Erythroblast (primary cell): ENCODE results near the gene KRTAP9-4.
"Not testable (repeated sequence)": the region's sequence is repeated elsewhere in the genome, so short reads cannot be mapped to it uniquely, and the experiment has no call there.

Source experiments
- DNase-seq, 2 experiments: peaks; one replicate each; lab custom pipeline; 2025; lab: John Stamatoyannopoulos, UW
- GATA1 ChIP-seq: IDR thresholded peaks from 2 replicates; pipeline ENCODE4 v1.6.1; 2011; ENCODE audit warnings: low read depth, mild to moderate bottlenecking, control low read depth, low read length, moderate library complexity
- POLR2A ChIP-seq: IDR thresholded peaks from 2 replicates; pipeline ENCODE4 v1.6.1; 2011; ENCODE audit warnings: mild to moderate bottlenecking, low read length

Gene KRTAP9-4

DNA sequence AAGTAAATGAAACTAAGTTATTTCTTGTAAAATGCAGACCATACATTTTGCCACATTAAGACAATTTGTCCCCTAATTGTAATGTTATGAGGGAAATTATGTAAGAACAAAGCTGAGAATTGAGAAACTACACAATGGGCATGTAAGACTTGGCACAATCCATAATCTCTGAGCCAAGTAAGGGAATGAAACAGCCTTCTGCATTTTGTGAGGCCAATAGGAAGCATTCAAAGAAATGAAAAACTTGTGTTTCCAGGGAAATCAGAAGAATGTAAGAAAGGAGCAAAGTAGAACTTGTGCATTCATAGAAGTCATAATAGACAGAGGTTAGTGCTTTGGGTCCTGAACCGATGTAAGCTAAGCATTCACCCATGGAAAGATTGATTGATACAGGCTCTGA is 1.8 kb downstream of the KRTAP9-4 start:
- no peak for TF ChIP-seq GATA1
- no peak for TF ChIP-seq POLR2A
- DNase-seq, result no peak

DNA sequence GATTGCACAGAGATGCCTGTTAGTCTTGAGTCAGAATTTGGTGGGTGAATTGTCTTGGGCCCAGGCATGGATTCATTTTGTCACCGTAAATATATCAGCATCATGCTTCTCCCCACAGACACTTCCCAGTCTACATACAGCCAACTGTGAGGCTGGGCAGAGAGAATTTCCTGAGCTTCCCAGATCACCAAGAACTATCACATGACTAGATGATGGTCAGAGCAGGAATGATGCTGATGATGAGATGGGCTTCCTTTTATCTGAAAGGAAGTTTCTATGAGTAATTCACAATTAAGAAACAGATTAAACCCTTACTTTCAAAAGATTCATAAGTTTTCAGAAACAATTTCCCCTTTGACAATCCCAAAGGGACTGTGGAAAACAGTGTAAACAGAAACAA is 5.4 kb downstream of the KRTAP9-4 start:
- TF ChIP-seq POLR2A (no peak), GATA1 (no peak)
- DNase-seq, result no peak

DNA sequence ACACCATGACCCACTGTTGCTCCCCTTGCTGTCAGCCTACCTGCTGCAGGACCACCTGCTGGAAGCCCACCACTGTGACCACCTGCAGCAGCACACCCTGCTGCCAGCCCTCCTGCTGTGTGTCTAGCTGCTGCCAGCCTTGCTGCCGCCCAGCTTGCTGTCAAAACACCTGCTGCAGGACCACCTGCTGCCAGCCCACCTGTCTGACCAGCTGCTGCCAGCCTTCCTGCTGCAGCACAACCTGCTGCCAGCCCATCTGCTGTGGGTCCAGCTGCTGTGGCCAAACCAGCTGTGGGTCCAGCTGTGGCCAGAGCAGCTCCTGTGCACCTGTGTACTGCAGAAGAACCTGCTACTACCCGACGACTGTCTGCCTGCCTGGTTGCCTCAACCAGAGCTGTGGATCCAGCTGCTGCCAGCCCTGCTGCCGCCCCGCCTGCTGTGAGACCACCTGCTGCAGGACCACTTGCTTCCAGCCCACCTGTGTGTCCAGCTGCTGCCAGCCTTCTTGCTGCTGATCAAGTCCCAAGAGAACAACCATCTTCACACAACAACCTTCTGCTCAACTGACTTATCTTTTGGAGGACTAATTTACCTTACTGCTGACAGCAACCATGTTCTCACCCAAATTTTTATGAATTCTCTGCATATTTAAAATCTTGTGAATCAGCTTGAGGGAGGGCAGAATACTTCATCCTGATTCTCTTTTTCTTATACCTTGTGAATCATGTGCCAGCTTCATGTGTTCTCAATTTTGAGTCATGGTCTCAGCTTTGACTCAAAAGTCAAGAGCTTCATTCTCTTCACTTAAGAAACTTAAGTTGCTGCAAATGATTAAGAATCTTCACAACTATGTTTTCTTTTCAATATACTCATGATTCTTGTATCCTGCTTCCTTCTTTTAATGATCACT is 6.1 kb downstream of the KRTAP9-4 start, which contains the start of gene KRTAP9-9:
Gene KRTAP9-9, plus strand, starts transcription at position 4 of the 910 bp plus-strand sequence.
- not testable (repeated sequence) for DNase-seq

DNA sequence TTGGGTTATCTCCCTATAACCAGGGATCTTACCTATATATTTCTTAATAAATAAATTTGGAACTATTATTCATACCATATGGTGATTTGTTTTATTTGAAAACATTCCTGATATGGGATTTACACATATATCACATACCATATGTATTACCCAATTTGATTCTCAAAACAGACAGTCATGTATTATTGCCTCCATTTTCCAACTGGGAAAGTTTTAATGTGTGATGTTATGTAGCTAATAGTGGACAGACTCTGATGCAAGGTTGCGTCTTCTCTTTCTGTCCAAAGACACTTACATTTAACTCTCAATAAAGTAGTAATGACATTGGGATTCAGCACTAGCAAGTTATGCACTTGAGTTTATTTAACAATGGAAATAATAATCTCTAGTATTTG is 6.8 kb downstream of the KRTAP9-4 start:
- TF ChIP-seq GATA1 (no peak), POLR2A (no peak)
- no peak for DNase-seq

DNA sequence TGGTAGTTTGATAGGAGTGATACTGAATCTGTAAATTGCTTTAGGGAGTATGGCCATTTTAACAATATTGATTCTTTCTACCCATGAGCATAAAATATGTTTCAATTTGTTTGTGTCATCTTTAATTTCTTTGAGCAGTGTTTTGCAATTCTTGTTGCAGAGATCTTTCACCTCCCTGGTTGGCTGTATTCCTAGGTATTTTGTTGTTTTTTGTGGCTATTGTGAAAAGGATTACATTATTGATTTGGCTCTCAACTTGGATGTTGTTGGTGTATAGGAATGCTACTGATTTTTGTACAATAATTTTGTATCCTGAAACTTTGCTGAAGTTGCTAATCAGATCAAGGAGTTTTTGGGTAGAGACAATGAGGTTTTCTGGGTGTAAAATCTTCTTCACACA is 8.9 kb downstream of the KRTAP9-4 start:
- TF ChIP-seq POLR2A, result no peak
- no peak for TF ChIP-seq GATA1
- no peak for DNase-seq

DNA sequence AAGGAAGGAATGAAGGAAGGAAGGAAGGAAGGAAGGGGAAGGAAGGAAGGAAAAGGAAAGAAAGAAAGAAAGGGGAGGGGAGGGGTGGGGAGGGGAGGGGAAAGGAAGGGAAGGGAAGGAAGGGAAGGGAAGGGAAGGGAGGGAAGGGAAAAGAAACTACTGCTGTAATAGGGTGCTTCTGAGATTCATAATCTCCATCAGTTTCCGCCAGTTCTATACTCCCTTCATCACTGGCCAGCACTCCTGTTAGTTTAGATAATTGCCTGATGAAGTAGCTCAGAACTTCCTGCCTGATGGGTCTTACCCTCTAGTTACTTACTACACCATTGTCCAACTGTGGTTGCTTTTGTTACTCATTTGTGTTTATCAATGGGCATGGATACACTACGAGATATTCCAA is 13.7 kb downstream of the KRTAP9-4 start:
- TF ChIP-seq GATA1, result no peak
- TF ChIP-seq POLR2A, result no peak
- no peak for DNase-seq

DNA sequence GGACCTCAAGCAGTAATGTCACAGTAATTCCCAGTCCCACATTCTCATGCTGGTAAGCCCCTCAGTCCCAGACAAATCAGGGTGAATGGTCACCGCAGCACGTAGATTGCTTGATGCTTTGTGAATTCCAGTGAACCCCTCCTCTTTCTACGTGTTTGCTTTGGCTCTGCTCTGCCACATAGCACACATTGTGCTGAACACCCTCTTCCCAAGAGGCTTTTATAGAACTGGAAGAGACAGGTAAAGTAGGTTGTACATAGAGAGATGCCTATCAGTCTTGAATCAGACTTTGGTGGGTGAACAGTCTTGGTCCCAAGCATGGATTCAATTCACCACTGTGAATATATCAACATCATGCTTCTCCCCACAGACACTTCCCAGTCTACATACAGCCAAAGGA is 15.1 kb downstream of the KRTAP9-4 start:
- TF ChIP-seq POLR2A (no peak), GATA1 (no peak)
- no peak for DNase-seq

DNA sequence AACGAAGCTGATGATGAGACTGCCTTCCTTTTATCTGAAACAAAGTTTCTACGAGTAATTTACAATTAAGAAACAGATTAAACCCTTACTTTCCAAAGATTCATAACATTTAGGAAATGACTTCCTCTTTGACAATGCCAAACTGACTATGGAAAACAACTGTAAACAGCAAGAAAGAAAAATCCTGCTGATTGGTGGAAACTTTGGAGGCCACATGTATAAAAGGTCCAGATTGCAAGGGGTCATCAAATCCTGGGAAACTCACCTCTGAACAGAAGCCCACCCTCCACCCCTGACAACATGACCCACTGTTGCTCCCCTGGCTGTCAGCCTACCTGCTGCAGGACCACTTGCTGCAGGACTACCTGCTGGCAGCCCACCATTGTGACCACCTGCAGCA is 15.6 kb downstream of the KRTAP9-4 start, which contains the start of gene KRTAP9-6:
Gene KRTAP9-6, plus strand, starts transcription at position 301 of the 400 bp plus-strand sequence. Its CDS starts 0 bp downstream, at position 301.
- TF ChIP-seq POLR2A (no peak), GATA1 (no peak)
- no peak for DNase-seq

DNA sequence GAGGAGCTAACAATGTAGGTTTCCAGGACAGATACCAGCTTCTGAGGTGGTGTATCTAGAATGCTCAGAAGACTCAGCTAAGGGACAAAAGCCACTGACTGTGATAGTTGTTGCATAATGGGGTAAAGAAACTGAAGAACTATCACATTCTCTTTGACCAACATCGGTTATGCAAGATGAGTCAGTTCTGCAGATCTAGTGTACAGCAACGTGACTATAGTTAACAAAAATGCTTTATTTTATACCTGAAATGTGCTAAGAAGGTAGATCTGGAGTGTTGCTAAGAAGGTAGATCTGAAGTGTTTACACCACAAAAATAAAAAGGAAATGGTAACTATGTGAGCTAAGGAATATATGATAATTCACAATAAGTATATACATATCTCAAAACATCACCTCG is 18.2 kb downstream of the KRTAP9-4 start:
- TF ChIP-seq POLR2A, result no peak
- no peak for TF ChIP-seq GATA1
- no peak for DNase-seq

DNA sequence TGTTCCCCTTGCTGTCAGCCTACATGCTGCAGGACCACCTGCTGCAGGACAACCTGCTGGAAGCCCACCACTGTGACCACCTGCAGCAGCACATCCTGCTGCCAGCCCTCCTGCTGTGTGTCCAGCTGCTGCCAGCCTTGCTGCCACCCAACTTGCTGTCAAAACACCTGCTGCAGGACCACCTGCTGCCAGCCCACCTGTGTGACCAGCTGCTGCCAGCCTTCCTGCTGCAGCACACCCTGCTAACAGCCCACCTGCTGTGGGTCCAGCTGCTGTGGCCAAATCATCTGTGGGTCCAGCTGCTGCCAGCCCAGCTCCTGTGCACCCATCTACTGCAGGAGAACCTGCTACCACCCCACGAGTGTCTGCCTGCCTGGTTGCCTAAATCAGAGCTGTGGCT is 21.8 kb downstream of the KRTAP9-4 start:
- DNase-seq, result not testable (repeated sequence)

DNA sequence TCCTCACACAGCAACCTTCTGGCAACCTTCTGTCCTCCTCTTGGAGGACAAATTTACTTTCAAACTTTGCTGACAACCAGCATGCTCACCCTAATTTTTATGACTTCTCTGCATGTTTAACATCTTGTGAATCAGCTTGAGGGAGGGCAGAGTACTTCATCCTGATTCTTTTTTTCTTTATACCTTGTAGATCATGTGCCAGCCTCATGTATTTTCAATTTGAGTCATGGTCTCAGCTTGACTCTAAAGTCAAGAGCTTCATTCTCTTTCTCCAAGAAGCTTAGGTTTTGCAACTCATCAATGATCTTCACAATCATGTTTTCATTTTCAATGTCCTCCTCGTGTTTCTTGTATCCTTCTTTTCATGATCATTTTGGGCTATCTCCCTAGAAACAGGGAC is 22.4 kb downstream of the KRTAP9-4 start:
- TF ChIP-seq POLR2A (no peak), GATA1 (no peak)
- DNase-seq, result no peak

DNA sequence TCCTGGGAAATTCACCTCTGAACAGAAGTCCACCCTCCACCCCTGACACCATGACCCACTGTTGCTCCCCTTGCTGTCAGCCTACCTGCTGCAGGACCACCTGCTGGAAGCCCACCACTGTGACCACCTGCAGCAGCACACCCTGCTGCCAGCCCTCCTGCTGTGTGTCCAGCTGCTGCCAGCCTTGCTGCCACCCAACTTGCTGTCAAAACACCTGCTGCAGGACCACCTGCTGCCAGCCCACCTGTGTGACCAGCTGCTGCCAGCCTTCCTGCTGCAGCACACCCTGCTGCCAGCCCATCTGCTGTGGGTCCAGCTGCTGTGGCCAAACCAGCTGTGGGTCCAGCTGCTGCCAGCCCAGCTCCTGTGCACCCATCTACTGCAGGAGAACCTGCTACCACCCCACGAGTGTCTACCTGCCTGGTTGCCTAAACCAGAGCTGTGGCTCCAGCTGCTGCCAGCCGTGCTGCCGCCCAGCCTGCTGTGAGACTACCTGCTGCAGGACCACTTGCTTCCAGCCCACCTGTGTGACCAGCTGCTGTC is 26.2 kb downstream of the KRTAP9-4 start, which contains the start of gene KRTAP9-7:
Gene KRTAP9-7, plus strand, starts transcription at position 51 of the 543 bp plus-strand sequence. Its CDS starts 0 bp downstream, at position 51.
- not testable (repeated sequence) for DNase-seq

DNA sequence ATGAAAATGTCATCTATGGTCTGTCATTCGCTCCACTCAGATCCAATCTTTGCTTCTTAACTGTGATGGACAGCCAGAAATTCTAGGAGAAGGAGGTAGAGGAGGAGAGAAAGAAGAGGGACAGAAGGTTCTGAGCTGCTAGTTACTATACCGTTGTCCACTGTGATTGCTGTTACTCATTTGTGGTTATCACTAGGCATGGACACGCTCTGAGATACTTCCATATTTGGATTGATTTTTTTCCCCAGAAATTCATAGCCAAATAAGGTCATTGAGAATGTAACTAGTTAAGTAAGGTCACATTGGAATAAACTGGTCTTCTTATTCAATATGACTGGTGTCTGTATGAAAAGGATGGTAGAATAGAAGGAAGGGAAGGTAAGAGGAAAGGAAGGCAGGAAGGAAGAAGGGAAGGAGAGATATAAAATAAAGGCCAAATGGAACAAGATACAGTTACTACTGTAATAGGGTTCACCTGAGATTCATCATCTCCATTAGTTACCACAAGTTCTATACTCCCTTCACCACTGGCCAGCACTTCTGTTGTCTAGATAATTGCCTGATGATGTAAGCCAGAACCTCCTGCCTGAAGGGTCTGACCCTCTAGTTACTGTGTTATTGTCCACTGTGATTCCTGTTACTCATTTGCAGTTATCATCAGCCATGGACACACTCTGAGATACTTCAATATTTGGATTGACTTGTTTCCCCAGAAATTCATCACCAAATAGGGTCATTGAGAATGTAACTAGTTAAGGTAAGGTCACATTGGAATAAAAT is 28.9 kb downstream of the KRTAP9-4 start:
- no peak for DNase-seq
- TF ChIP-seq POLR2A (no peak), GATA1 (no peak)

DNA sequence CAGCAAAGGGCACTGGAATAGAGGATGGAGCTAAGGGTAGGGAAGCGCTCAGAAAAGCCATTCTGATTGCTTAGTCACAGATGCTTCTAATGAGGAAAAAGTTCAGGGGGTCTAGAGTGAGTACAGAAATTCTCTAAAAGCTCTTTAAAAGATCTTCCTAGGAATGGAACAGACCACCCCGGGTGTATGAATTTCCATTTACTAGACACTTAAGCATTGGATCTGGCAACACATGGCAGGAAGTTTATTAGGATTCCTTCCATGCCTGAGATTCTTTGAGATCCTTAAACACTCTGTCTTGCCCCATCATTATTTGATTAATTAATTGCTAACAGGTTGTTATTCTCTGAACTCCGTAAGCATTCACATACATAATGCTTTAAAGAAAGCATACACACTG is 34.6 kb downstream of the KRTAP9-4 start:
- TF ChIP-seq POLR2A (no peak), GATA1 (no peak)
- no peak for DNase-seq
